NOMO-1 treated with dmso at 0.1 percent for 144 hours (cell line): Measurements from ENCODE around the gene RAD9A.
"Not testable (repeated sequence)": the region's sequence is repeated elsewhere in the genome, so short reads cannot be mapped to it uniquely, and the experiment has no call there.

Source experiments
- DNase-seq: peaks from one replicate; lab custom pipeline; 2025; ENCODE audit not compliant: unreplicated experiment; lab: John Stamatoyannopoulos, UW

RAD9A gene

DNA sequence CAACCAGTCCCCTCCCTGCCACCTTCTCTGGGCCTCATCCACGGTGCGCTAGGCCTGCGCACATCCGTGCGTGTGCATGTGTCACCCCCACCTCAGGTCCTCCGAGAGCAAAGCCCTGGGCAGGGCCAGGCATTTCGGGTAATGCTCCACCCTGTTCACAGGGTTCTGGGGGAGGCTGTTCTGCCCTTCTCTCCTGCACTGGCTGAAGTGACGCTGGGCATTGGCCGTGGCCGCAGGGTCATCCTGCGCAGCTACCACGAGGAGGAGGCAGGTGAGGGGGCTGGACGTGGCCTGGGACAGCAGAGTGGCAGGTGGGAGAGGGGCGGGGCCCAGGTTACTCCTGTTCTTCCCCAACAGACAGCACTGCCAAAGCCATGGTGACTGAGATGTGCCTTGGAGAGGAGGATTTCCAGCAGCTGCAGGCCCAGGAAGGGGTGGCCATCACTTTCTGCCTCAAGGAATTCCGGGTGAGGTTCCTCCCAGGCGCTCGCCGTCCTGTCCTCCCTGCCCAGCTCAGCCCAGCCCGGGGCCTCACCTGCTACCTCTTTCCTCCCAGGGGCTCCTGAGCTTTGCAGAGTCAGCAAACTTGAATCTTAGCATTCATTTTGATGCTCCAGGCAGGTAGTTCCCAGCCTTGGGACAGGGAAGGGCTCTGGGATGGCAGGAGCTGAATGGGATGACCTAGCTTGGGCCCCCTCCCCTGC is 3.9 kb downstream of the RAD9A start:
- DNase-seq, result no peak

- DNase-seq, result no peak
These were observed 4.4 kb downstream of the RAD9A start for GRCh38 chr11:67396259-67396581.

DNA sequence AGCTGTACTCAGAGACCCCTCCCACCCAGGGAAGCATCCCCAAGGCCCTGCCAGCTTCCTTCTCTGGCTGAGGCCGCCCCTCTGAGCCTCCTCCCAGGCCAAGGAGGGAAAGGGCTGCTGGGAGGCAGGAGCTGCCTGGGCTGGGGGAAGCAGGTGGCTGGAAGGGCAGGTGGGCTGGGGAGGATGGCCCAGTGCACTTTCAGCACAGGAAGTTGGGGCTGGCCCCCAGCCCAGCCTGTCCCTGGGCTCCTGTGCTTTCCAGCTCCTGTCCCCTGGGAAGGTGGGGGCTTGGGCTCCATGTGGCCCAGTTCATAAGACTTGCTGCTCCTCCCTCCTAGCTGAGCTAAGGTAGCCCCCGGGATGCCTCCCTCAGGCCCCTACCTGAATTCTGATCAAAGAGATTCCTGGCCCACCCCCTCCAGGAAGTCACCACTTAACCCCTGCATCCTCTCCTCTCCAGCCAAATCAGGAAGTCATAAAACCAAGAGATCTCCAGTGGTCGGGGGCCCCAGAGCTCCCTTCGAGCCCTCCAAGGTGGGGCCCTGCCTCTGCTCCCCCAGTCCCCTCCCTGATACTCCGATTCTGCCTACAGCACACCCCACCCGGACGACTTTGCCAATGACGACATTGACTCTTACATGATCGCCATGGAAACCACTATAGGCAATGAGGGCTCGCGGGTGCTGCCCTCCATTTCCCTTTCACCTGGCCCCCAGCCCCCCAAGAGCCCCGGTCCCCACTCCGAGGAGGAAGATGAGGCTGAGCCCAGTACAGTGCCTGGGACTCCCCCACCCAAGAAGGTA is 5.0 kb downstream of the RAD9A start:
- peak; percentile 25 for DNase-seq

GRCh38 chr11:67397536-67397935 is 5.8 kb downstream of the RAD9A start:
- DNase-seq, result no peak

- no peak for DNase-seq
These were observed 6.3 kb downstream of the RAD9A start for GRCh38 chr11:67397986-67398660.

DNA sequence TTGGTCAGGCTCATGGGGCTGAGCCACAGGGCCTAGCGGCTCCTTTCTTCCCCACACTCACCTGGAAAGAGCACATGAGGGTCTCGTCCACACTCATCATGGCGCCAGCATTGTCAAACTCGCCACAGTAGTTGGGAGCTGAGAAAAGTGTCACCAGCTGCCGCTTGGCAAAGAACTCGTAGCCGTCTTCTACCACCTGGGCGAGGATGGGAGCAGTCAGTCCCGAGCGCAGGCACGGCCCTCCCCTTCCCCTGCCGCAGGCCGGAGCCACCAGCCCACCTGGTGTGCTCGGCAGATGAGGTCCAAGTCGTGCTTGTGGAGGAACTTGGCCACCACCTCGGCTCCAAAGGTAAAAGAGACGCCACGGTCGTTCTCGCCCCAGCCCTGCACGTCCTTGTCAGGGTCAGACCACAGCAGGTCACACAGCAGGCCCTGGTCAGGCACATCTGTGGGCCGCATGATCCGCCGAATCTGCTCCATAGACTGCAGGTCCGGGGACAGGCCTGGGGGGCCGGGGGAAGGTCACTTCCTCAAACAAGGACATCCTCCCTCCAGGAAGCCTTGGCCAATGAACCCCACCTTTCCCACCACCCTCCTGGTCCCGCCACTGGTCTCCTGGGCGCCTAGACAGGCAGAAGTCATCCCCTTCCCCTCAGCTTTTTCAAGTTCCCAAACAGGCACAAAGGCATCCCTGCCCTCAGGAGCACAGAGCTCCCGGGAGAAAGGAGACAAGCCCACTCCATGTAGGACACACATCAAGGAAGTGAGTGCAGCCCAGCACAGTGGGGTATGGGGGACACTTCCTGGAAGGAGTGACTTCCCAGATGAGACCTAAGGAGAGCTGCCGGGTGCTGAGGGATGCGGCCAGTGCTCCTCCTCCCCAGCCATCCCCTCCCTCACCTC is 7.1 kb downstream of the RAD9A start:
- DNase-seq, result no peak

- no peak for DNase-seq
These were observed 8.6 kb downstream of the RAD9A start for GRCh38 chr11:67400251-67400941.

DNA sequence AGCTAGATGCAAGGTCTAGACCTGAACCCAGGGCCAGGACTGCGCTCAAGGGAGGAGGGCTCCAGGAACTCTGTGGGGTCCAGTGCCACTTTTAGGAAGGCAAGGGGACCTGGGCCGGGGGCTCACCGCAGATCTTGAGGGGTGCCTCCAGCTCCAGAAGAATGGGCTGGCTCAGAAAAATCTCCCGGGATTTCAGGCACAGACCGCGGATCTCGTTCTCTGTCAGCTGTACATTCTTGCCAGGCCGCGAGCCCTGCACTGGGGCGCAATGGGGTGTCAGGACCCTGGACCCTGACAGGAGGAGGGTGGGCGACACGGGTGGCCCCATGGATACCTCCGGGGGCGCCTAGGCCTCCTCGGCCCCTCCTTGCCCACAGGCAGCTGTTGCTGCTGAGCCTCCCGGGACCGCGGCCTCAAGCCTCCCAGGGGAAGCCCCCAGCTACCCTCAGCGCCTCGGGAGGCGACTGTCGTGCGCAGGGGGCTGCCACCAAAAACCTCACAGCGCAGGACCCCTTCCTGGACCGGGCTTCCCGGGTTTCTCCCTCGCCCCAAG is 9.2 kb downstream of the RAD9A start:
- DNase-seq, result no peak

- peak; percentile 89 for DNase-seq
These were observed 9.9 kb downstream of the RAD9A start, which contains the start of gene PPP1CA for GRCh38 chr11:67401495-67402191. PPP1CA (minus strand) TSS chr11:67401858; CDS start chr11:67401782, 76 bp downstream.

DNA sequence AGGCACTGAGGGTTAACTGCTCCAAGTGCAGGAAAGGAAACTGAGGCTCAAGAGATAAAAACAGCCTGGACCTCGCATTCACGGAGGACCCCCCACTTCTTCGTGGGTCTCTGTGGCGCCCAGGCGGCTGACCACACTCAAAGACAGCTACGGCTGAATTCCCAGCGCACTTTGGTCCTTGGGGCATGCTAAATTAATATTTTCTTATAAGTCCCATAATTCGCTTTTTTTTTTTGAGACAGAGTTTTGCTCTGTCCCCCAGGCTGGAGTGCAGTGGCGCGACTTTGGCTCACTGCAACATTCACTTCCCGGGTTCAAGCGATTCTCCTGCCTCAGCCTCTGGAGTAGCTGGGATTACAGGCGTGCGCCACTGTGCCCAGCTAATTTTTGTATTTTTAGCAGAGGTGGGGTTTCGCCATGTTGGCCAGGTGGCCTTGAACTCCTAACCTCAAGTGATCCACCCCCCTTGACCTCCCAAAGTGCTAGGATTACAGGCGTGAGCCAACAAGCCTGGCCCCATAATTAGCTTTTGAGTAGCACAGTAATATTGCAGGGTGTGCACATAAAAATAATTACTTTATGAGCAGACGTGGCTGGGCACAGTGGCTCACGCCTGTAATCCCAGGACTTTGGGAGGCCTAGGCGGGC is 10.5 kb downstream of the RAD9A start:
- peak; percentile 22 for DNase-seq

DNA sequence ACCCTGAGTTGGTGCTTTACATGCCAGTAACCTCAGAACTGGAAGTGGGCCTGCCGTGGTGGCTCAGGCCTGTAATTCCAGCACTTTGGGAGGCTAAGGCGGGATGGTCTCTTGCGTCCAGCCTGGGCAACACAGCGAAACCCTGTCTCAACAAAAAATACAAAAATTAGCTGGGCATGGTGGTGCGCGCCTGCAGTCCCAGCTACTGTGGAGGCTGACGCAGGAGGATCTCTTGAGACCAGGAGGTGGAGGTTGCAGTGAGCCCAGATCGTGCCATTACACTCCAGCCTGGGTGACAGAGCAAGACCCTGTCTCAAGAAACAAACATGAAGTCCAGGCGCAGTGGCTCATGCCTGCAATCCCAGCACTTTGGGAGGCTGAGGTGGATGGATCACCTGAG is 11.3 kb downstream of the RAD9A start:
- not testable (repeated sequence) for DNase-seq

DNA sequence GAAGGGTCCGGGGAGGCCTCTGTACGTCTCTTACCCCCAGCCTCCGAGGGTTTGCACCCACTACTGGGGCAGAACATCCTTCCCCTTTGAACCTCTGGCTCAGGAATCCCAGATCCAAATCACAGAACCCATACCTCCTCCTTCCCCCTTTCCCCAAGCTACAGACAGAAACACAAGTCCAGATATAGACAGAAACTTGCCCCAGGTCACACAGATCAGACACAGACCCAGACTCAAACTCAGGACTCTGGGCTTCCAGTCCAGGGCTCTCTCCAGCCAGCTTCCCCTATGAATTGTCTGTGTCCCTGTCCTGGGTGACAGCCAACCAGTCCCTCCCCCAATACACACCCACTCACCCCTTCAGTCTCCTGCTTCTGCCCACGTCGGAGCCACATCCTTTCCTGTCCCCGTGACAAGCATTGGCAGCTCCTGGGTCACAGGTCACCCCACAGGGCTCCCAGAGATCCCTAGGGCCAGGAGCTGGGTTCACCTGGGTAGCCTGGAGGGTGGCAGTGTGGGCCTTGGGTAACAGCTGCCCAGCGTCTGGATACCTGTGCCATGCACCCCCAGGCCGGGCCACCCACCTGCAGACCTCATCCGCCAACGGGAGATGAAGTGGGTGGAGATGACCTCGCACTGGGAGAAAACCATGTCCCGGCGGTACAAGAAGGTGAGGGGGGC is 12.9 kb downstream of the RAD9A start:
- DNase-seq, result no peak

DNA sequence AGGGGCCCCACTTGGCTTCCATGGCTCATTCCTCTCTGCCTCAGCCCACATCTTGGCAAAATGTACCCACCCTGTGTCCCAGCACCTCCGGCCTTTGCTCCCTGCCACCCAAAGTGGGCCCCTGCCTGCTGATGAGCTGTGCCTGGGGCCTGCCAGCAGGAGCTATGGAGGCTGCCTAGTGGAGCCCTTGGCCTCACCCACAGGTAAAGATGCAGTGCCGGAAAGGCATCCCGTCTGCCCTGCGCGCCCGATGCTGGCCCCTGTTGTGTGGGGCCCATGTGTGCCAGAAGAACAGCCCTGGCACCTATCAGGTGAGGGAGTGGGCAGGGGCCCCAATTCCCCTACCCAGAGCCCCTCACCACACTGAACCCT is 13.4 kb downstream of the RAD9A start:
- DNase-seq, result no peak

DNA sequence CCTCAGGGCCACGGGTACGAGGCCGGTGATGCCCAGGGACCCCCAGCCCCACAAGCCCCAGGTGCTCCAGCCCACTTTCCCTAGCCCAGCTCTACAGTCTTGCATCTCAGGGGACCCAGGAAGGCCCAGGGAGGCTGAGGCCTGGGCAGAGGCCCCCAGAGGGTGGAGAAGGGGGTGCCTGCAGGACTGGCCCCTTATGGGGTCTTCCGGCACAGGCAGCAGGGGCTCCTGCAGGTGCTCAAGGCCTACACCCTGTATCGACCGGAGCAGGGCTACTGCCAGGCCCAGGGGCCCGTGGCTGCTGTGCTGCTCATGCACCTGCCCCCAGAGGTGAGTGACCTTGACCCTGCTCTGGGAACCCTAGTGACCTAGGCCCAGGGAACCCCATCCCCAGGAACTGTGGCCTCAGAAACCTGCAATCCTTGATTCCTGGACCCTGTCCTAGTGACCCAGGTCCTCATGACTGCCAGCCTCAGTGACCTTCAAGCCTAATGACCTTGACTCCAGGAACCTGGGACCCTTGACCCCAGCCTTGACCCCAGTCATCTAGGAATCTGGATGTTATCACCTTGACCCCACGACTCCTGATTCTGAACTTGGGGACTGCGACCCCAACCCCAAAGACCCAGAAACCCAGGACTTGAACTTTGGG is 14.0 kb downstream of the RAD9A start:
- no peak for DNase-seq

- no peak for DNase-seq
These were observed 14.7 kb downstream of the RAD9A start for GRCh38 chr11:67406420-67406968.

DNA sequence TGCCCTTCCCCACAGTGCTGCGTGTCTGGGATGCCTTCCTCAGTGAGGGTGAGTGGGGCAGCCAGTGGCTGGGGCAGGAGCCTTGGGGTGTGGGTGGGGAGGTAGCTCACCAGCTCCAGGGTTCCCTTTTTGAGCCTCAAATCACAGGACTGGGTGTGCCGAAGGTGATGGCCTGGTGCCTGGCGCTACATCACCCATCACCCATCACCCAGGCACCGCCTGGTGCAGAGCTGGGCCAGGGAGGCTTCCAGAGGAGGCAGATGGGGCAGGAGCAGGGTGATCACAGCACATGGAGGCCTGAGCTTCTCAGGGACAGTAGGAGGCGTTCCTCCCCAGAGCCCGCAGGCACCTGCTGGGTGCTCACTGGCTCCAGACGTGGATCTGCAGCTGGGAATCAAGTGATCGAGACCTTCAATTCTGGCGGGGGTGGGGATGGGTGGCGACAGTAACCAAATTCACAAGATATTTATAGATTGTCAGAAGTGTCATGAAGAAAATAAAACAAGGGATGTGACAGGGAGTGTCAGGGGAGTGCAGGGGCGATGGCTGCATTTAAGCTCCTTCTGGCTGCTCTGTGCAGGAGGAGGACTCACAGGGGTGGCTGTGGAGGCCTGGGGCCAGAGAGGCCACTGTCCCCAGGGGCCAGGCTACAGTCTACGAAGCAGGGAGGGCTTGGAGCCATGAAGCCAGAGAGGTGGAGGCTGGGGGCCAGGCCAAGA is 15.3 kb downstream of the RAD9A start:
- DNase-seq, result no peak

GRCh38 chr11:67407688-67408163 is 15.9 kb downstream of the RAD9A start:
- no peak for DNase-seq
